ENCODE results near the gene PRKCA.

- TF ChIP-seq CTCF (IDR thresholded peaks at IDR 0.05) (no peak), POLR2A (IDR thresholded peaks at IDR 0.05) (no peak)
Measured at GRCh38 chr17:66585472-66585871, 283.1 kb downstream of the PRKCA start.

All from prostate gland (tissue), 2 donors.